HTERT RPE-1 (cell line): ENCODE results near the gene ZNF124.
"Not testable (repeated sequence)": the region's sequence is repeated elsewhere in the genome, so short reads cannot be mapped to it uniquely, and the experiment has no call there.

ENCODE experiments used
- in situ Hi-C: fragments of 300-500 bp; cut with MboI; formaldehyde crosslinking; loops from 4 replicates; pipeline ENCODE4 v1.14.3; 2020; ENCODE audit warnings: low sequenced_read_pairs

The ZNF124 gene

DNA sequence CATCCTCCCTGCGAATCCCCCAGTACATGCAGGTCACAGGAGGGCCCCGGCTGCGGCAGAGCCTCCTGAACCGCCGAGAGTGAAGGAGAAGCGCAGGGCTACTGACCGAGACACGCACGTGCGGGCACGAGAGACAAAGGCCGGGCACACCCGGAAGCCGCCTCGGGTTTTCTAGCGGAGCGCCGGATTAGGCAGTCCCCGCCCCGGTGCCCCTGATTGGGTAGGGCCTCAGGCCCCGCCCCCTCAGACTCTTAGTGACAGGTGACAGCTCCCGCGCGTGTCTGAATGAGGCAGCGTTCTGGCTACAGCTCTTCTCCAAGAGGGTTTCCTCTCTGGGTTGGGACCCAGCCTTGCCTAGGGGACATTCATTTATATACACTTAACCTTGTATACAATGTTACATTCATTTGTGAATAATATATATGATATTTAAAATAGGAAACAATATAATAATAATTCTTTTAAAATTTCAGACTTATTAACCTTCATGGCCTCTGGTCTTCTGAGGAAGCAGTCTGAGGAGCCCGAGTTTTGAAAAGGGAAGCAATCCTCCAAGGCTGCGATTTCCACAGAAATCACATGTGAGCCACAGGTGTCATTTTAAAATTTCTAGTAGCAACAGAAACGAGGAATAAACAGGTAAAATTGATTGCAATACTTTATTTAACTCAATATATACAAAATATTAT is at the start of gene ZNF124:
Gene ZNF124, minus strand, starts transcription at position 146 of the 689 bp plus-strand sequence. Its CDS starts 143 bp downstream, at position 3.
- in situ Hi-C loops = not testable (repeated sequence)

DNA sequence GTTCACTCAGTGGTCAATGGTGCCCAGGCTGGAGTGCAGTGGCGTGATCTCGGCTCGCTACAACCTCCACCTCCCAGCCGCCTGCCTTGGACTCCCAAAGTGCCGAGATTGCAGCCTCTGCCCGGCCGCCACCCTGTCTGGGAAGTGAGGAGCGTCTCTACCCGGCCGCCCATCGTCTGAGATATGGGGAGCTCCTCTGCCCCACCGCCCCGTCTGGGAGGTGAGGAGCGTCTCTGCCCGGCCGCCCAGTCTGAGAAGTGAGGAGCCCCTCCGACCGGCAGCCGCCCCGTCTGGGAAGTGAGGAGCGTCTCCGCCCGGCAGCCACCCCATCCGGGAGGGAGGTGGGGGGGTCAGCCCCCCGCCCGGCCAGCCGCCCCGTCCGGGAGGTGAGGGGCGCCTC is 48.5 kb upstream of the ZNF124 start:
- in situ Hi-C loops = not testable (repeated sequence)

DNA sequence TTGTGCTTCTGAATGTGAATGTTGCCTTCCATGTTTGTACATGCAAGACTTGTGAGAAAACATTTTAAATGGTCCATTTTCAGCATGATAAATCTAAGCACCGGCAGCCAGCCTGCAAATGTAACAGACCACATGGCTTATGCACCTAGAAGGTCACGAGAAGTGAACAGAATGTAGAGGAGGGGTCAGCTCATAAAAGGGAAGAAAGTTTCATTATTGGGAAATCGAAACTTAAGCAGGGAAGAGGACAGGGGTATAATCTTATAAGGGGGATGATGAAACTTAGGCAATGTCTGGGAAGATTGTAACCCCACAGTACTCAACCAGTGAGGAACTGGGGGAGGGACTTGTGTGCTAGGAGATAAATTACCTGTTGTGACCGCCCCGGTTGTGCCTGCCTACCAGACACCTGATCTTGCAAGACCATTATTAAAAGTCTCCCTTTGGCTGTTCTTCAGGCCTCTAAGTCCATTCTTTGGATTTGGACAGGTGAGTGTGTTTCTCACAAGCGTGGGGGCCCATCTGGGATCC is 46.4 kb upstream of the ZNF124 start:
- in situ Hi-C loops = no loop called here

DNA sequence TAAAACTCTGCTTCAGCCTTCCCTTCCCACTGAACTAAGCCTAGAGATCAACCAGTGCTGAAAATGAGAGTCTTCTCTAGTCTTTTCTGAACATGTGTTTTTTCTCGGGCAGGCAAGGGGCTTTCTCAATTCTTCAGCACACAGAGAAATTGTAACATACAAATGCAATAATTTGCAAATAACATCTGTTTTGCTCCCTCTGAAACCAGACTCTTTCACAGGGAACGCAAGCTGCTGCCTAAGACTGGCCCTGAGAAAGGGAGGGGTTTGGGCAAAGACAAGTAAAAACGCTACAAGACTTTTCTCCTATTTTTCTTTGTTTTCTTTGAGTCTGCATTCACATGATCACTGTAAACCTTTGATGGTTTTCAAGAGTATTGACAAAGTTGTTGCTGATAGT is 44.4 kb upstream of the ZNF124 start:
- in situ Hi-C loops = no loop called here

DNA sequence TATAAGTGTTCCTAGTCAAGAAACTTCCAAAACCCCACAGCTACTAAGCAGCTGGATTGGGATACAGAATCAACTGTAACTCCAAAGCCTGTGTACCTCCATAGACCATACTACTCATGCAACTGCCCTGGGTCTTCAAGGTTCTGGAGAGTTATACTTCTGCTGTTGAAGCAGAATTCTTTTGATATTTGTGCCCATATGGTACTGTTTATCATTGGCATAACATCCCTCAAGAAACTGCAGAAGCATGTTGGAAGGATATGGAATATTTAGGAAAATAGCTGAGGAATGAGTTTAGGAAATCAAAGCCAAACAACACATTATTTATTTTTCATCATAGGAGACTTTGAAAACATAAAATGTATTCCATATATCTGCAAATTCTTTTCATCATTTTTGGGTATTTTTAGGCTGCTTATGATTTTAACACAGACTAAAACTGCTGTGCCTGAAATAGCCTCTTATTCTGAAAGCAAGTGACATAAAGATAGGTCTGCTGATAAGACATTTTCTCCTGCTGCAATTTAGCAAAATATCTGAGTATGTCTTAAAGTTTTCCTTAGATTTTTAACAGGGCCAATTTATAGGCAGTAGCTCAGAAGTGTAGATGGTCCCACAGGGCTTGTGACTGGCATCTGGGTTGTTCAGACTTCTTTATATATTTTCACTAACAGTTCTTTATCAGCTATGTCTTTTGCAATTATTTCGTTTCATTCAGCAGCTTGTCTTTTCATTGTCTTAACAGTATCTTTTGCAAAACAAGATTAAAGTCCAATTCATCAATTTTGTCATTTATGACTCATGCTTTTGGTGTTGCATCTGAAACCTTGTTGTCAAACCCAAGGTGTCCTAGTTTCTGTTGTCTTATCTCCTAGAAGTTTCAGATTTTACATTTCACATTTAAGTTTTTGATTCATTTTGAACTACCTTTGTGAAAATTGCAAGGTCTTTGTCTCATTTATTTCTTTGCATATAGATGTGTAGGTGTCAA is 41.1 kb upstream of the ZNF124 start:
- in situ Hi-C loops = no loop called here

DNA sequence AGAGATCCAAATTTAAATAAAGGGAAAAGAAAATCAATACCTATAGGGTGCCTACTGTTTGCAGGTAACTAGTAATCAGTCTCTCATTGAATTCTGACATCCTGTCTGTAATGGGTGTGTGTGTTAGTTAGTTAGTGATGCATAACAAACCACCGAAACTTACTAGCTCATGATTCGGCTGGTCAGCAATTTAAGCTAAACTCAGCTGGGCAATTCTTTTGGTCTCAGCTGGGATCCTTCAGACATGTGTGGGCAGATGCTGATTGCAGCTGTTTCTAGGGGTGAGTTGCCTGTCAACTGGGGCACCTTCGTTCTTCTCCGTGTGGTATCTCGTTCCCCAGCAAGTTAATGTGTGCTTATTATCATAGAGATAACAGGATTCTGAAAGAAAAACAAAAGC is 40.2 kb upstream of the ZNF124 start:
- in situ Hi-C loops = no loop called here

DNA sequence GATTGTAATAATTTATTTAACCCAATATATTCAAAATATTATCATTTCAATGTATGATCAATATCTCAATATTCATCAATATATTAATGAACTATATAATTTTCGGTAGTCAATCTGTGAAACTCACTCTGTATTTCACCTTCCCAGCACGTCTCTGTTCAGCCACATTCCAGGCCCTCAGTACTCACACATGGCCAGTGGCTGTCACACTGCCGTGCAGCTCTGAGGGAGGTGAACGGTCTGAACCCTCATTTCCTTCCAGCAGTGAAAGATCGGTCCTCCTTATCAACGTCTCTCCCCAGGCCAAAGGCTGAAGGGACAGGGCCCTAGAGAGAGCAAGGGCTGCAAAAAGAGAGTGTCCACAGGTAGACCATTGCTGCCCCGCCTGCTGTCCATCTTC is 39.5 kb upstream of the ZNF124 start:
- in situ Hi-C loops = no loop called here

DNA sequence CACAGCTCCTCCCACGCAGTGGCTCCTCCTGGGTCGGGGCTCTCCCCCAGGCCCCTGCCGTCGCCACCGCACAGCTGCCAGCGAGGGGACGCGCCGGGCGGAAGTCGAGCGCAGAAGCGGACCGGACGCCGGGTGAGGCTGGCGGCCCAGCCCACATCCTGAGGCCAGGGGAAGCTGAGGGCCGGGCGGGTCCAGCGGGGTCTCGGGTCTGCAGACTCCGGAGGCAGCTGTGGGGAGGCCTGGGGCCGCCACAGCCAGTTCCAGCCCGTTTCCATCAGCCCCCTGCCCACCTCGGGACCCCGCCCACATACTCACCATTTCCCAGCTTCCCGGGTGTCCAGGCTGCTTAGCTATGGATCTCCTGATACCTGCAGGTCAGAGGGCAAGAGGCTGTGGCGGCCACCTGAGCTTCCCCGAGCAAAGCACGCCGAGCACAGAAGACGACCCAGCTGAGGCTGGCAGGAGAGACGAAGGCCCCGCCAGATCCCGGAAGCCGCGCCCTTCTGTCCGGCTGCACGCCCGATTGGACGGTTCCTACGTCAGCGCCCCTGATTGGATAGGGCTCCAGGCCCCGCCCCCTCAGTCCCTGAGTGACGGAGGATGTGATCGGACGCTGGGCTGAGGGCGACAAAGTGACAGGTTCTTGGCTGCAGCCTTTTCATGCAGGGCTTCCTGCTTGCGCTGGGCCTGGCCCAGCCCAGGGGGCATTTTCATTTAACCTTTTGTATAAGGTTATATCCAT is 38.7 kb upstream of the ZNF124 start:
- in situ Hi-C loops = no loop called here

DNA sequence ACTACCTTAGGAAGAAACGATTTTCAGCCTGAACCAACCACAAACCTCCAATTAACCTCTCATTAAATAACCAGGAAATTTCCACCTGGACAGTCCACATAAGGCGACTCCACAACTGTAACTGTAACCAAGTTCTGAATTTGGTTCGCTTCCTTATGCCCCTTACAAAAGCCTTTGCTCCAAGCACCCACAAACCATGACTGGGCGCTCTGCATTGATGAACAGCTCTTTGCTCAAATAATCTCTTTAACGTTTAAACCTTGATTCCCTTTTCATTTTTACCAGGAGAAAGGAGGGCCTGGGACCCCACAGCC is 38.2 kb upstream of the ZNF124 start:
- in situ Hi-C loops = no loop called here

DNA sequence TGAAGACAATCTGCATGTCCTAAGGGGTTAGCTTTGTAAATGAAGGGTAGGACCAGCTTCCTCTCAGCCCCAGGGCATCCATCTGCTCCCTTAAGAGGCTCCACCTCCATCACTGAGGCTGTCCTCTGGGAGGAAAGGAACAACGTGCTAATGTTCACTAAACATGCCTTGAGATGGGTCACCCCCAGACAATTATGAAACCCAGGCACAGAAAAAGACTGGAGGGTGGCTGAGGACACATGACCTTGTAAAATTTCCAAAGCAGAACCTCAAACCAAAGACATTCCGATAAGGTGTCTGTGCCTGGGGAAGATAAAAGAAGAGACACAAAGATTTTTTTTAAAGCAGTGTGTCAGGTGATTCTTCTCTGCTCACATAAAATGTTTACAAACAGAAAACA is 37.6 kb upstream of the ZNF124 start:
- in situ Hi-C loops = no loop called here

DNA sequence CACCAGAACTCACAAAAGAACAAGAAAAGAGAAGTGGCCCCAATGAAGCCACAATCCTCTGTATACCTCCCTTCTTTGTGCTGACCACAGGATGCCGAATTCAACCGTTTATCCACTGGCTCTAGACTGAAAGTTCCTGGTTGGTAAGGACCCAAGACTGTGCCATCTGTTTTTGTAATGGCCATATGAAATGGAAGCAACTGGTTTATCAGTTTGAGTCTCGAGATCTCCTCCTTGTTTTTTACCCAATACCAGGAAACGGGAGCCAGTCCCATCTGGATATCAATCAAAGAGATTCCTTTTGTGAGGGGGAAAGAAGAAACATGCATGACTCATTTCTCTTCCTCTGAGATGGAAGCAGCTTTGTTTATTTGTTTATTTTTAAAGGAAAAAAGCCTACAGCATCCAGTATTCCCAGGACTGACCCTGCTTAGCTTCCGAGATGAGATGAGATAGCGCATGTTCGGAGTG is 32.4 kb upstream of the ZNF124 start:
- in situ Hi-C loops = no loop called here

DNA sequence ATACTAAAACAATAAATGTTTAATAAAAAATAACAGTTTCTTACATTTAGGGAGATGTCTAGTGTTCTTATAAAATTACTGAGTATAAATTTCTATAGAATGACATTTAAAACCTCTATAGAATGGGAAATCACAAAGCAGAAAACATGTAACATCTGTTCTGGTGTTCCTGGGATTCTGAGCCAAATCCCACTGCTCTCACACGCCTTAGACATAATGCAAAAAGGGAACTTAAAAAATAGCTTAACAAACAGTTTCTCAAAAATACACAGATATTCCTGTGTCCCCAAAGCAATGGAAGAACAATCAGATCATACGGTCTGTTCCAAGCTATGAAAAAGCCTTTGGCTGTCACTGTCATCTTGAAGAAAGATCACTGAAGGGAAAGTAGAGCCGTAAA is 27.0 kb upstream of the ZNF124 start:
- in situ Hi-C loops = no loop called here

DNA sequence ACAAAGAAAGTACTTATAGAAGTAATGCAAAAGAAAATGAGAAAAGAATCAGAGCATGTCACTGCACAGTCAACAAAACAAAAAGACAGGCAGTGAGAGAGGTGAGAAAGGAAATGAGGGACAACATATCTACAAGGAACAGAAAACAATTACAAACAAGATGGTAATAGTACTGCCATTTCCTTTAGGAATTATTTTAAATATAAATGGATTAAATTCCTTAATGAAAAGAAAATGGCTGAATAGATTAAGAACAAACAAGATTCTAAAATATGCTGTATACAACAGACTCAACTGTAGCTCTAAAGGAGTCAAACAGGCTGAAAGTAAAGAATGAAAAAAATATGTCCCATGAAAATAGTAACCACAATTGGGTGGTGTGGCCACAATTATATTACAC is 22.1 kb upstream of the ZNF124 start:
- in situ Hi-C loops = no loop called here

DNA sequence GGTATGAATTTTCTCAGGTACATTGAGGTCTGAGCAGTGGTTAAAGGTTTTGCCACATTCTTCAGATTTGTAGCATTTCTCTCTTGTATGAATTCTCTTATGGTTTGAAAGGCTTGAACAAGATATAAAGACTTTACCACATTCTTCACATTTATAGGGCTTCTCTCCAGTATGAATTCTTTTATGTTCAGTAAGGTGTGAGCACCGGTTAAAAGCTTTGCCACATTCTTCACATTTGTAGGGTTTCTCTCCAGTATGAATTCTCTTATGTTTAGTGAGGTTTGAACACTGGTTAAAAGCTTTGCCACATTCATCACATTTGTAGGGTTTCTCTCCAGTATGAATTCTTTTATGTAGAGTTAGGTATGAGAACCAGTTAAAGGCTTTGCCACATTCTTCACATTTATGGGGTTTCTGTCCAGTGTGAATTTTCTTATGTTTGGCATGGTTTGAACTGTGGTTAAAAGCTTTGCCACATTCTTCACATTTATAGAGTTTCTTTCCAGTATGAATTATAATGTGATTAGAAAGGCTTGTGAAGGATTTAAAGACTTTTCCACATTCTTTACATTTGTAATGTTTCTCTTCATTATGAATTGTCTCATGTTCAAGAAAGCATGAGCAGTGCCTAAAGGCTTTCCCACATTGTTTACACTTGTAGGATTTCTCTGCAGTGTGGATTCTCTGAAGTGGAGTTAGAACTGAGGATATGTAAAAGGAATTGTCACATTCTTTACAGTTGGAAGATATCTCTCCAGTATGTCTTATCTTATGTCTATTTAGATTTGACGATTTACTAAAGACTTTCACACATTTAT is 18.4 kb upstream of the ZNF124 start:
- in situ Hi-C loops = no loop called here

DNA sequence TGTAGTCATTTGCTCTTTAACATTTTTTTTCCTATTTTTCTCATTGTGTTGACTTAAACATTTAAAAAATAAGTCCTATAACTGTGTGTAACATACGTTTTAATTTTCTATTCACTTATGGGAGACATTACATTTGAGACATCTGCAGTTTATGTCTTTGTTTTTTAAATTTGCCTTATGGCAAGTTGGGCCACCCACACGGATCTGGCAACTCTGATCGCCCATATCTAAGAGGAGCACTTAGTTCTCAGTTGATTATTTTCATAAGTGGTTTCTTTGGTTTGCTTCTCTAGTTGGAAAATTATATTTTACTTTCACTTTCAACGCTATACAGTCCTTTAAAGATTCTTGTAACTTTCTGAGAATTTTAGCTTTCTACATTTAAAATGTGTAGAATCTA is 13.8 kb upstream of the ZNF124 start:
- in situ Hi-C loops = no loop called here

DNA sequence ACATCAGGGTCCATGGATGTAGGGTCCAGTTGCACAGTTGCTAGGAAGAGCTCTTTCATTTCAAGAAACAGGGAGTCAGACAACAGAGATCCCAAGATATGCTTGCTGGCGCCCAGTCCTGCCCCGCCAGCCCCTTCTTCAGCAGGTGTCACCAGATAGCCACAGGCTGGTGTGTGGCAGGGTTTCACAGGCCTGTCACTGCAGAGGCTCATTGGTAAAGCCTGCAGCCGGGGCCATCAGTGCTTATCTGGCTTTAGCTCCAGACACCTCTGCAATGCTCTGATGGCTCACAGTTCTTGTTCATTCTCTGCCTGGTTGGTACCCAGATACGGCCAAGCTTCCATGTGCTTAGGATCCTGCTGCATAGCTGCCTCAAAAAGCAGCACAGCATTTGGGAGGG is 12.4 kb upstream of the ZNF124 start:
- in situ Hi-C loops = no loop called here

DNA sequence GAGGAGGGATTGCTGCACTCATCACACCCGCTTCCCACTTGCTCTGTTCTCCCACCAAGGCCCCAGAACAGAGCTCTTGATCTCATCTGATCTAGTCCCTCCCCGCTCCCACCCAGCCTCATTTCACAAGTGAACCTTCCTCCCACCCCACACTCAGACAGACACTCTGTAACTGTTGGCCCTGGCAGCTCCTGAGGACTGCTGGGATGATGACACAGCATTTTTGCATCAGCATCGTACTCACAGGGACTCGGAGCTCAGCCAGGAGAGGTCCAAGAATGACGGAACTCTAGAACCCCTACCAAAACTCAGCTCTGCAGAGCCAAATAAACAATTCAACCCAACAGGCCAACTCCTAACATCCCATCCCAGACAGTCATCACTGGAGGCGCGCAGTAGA is 11.2 kb upstream of the ZNF124 start:
- in situ Hi-C loops = no loop called here

DNA sequence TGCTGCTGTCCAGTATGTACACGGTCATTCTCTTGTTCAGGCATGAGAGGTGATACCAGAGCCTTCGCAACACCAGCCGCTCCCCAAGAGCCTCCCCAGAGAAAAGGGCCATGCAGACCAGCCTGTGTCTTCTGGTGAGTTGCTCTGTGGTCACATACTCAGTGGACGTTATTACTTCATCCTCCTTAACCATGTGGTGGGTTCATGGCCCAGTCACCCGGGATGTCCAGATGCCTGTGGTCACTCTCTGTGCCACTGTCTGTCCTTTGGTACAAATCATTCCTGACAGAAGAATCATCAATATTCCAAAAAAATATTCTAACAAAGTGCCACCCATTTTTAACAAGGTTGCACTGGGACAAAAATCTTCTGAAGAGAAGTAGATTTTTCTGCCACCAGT is 8.8 kb upstream of the ZNF124 start:
- in situ Hi-C loops = no loop called here

DNA sequence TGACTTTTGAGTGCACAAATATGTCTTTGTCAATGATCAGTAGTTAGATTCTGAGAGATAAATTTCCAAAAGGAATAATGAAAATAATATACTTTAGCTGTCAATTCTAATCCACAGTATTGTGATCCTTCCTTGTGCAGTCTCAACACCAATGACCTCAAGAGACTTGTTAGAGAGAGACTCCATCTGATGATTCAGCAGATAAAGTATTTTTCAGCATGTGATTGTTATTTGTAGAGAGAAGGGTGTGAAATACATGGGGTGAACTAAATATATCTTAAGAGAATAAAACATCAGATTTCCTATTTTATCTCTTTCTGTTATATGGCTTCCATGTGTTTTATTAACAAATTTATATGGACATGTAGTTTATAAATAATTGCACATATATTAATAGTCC is 5.9 kb upstream of the ZNF124 start:
- in situ Hi-C loops = no loop called here

DNA sequence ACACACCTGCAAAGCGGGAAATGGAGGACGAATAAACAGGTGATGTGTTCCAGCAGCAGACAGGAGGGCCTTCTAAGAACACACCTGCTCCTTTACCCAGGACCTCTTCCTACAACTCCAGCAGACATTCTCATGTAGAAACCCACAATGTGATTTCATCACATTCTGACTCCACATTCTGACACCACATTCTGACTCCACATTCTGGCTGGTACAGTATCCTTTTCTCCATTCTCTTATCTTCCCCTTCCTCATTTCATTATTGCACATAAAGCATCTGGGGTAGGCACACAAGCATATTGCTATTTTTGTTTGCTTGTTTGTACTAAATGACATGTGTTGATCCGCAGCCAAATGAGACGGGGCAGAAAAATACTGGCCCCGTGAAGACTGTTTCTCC is 3.6 kb upstream of the ZNF124 start:
- in situ Hi-C loops = no loop called here
